Glutamatergic neuron (in vitro differentiated cells): Measurements from ENCODE around the gene BRMS1. TPM values are rescaled to one million over a fixed set of nuclear protein-coding genes. Genes with fewer than 3 reads are reported as not detected.
A peak's percentile ranks its signal among the peaks of the same experiment; 100 is the strongest.

ENCODE experiments used
- DNase-seq: peaks from one replicate; pipeline ENCODE4 v3.0.0; 2022
- H3K27ac Mint-ChIP-seq: one replicate; pipeline ENCODE4 v1.8.0; 2020; ENCODE audit warnings: mild to moderate bottlenecking, mixed read lengths, inconsistent platforms; ENCODE audit not compliant: unreplicated experiment
- H3K27me3 Mint-ChIP-seq: one replicate; pipeline ENCODE4 v1.8.0; 2020; ENCODE audit warnings: mild to moderate bottlenecking, moderate library complexity, mixed read lengths, inconsistent platforms; ENCODE audit not compliant: unreplicated experiment
- H3K36me3 Mint-ChIP-seq: one replicate; pipeline ENCODE4 v1.8.0; 2020; ENCODE audit warnings: mild to moderate bottlenecking, mixed read lengths, inconsistent platforms; ENCODE audit not compliant: unreplicated experiment
- H3K4me1 Mint-ChIP-seq: one replicate; pipeline ENCODE4 v1.8.0; 2020; ENCODE audit warnings: mild to moderate bottlenecking, low read depth, mixed read lengths, inconsistent platforms; ENCODE audit not compliant: unreplicated experiment
- H3K4me3 Mint-ChIP-seq: one replicate; pipeline ENCODE4 v1.8.0; 2020; ENCODE audit warnings: mild to moderate bottlenecking, mixed read lengths, inconsistent platforms; ENCODE audit not compliant: unreplicated experiment
- H3K9me3 Mint-ChIP-seq: one replicate; pipeline ENCODE4 v1.8.0; 2020; ENCODE audit warnings: mild to moderate bottlenecking, moderate library complexity, mixed read lengths, inconsistent platforms; ENCODE audit not compliant: unreplicated experiment
- CTCF ChIP-seq: fragments of 200-600 bp; sonication (generic); IDR thresholded peaks from one replicate; pipeline ENCODE4 v1.5.0; 2021; ENCODE audit not compliant: partially characterized antibody, unreplicated experiment
- total RNA-seq: library from RNA; stranded (reverse); fragmentation: NEBNext Ultra II Directional; extraction: Animal tissue kit (Norgen Biotek cat#: 25700); gene quantifications from one replicate; pipeline ENCODE4 v1.2.1, GENCODE V29; 2021; ENCODE audit not compliant: unreplicated experiment

Gene BRMS1
- total RNA-seq, 1 donor from 2014 or later, result 44.0 TPM

DNA sequence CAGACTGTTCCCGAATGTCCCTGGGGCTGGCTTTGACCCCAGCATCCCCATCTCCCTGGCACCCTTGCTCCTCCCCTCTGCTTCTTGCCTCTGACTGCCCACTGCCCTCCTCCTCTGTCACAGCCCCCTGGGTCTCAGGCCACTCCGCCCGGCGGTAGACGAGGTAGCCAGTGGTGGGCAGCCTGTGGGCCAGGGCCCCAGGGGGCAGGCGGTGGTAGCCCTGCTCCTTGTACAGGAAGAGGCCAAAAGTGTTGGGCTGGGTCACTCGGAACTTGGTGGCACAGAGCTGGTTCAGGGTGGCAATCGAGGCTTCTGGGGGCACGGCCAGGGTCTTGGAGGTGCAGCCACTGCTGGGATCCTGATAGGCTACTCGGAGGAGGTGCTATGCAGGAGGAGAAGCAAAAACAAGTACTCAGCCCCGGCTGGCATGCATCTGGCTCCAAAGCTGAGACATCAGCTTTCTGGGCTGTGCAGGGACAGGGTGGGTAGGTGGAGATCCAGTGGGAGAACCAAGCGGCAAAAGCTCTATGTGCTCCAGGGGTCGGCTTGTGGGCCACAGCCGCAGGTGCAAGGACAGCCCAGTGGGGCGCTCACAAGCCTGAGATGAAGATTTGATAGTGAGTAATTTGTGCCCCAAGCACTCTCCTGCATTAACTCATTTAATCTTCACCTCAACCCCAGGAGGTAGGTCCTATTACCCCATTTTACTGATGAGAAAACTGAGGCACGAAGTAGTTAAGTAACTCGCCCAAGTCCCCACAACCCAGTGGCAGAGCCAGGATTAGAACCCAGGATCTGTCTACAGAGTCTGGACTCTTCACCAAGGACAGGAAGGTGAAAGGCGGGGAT is 12.3 kb downstream of the BRMS1 start:
- Mint-ChIP-seq H3K36me3 (no peaks in the 10 kb centered on the region), H3K27me3 (peaks cover 12% of the 10 kb centered on the region)
- no peak for TF ChIP-seq CTCF

DNA sequence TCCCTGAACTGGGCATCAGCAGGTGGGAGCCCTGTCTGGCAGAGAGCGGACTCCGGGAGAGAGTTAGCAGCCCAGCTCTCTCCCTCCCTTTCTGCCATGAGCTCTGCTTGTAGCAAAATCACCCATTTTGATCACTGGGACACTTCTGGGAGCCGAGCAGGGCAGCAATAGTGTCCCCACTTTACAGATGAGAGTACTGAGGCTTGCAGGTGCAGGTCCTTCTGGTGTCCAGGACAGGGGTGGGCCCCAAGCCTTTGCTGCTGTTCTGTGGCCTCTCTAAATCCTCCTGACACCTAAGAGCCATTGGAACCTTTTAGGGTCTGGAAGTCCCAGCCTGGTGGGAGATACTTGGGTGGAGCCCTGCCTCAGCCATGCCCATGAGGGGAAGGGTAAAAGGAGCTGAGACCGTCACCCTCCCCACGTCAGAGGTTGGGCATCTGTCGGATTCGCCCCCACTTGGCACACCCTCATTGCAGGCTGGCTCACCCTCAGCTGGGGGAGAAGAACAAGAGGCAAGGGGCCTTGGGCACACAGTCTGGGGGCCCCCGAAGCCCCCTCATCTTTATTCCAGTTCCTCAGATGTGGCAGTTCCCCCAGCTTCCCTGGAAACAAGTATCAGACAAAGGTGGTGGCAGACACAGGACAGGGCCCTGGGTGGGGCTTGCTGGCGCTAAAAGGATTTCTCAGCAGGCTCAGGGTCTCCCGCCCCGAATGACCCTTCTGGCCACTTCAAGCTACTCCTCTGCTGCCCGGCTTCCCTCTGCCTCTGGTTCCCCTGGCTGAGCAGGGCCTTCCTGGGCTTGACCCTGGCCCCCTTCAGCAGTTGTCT is 13.1 kb downstream of the BRMS1 start:
- no peak for TF ChIP-seq CTCF
- H3K4me3 Mint-ChIP-seq, result no peak overlapping the region
- DNase-seq, result no peak
- H3K27ac Mint-ChIP-seq, result no peak overlapping the region
- H3K9me3 Mint-ChIP-seq, result no peaks in the 10 kb centered on the region
- H3K27me3 Mint-ChIP-seq, result peaks cover 12% of the 10 kb centered on the region
- H3K4me1 Mint-ChIP-seq, result peaks cover 16% of the 10 kb centered on the region
- H3K36me3 Mint-ChIP-seq, result no peaks in the 10 kb centered on the region

More for the DNA sequence above, 12.3 kb downstream of the BRMS1 start:
- Mint-ChIP-seq H3K9me3 (no peaks in the 10 kb centered on the region), H3K27ac (peak overlapping the region; percentile 28), H3K4me3 (no peak overlapping the region), H3K4me1 (peaks cover 15% of the 10 kb centered on the region)
- DNase-seq, result no peak

DNA sequence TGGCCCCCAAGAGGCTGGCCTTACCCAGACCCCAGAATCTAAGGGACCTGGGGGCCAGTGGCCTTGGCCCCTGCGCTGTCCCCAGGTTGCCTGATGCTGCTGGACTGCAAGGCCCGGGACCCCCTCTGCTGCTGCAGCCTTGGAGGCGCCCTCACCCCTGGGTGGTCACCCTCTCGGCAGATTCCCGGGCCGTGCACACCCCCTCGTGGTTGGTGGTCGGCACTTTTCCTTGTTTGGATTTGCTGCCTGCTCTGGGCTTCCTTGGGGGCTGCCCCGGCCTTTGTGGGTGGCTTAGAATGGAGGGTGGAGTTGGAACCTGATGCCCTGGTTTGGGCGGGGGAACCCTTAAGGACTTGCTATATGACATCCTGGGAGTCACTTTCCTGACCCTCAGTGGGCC is 14.0 kb downstream of the BRMS1 start:
- Mint-ChIP-seq H3K27me3 (peaks cover 12% of the 10 kb centered on the region), H3K4me3 (no peak overlapping the region)
- TF ChIP-seq CTCF, result no peak

DNA sequence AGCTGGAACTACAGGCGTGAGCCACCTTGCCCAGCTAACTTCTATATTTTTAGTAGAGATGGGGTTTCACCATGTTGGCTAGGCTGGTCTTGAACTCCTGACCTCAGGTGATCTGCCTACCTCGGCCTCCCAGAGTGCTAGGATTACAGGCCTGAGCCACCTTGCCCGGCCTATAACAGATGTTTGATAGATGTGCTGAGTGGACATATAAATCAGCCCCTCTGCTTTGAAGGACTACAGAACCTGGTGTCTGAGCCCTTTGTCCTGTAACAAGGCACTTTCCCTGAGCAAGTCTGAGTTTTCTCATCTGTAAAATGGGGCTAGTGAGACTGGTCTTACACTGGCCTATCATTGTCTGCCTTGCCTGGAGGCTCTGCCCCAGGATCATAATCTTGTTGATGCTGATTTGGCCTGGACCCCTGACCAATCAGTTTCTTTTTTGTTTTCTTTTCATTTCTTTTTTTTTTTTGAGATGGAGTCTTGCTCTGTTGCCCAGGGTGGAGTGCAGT is 15.7 kb downstream of the BRMS1 start:
- DNase-seq, result no peak
- Mint-ChIP-seq H3K27me3 (peaks cover 23% of the 10 kb centered on the region), H3K27ac (no peak overlapping the region), H3K9me3 (peaks cover 13% of the 10 kb centered on the region), H3K4me3 (no peak overlapping the region), H3K36me3 (no peaks in the 10 kb centered on the region), H3K4me1 (peaks cover 23% of the 10 kb centered on the region)
- TF ChIP-seq CTCF, result no peak

More for the DNA sequence above, 14.0 kb downstream of the BRMS1 start:
- H3K27ac Mint-ChIP-seq, result no peak overlapping the region
- peaks cover 15% of the 10 kb centered on the region for H3K4me1 Mint-ChIP-seq
- H3K9me3 Mint-ChIP-seq, result peaks cover 2% of the 10 kb centered on the region
- H3K36me3 Mint-ChIP-seq, result no peaks in the 10 kb centered on the region
- DNase-seq, result no peak
